SJSA1 (cell line): ENCODE data around the gene CNTN2. TPM values are rescaled to one million over a fixed set of nuclear protein-coding genes. Genes with fewer than 3 reads are reported as not detected.

Source experiments
- DNase-seq, 2 experiments: peaks; one replicate each; pipeline ENCODE4 v3.0.0-alpha.2; 2015 to 2020; ENCODE audit warnings: low spot score in 2 of 2, low read depth in 1 of 2
- H3K27ac ChIP-seq: fragments of 250-450 bp; sonication (Bioruptor Pico); 2 replicates; pipeline ENCODE4 v1.5.1; 2020; ENCODE audit warnings: mild to moderate bottlenecking, moderate library complexity
- H3K27me3 ChIP-seq: fragments of 250-450 bp; sonication (Bioruptor Pico); replicated peaks from 2 replicates; pipeline ENCODE4 v1.5.1; 2020; ENCODE audit warnings: mild to moderate bottlenecking, moderate library complexity
- H3K36me3 ChIP-seq: fragments of 250-450 bp; sonication (Bioruptor Pico); 2 replicates; pipeline ENCODE4 v1.5.1; 2020; ENCODE audit warnings: mild to moderate bottlenecking
- H3K4me1 ChIP-seq: fragments of 250-450 bp; sonication (Bioruptor Pico); replicated peaks from 2 replicates; pipeline ENCODE4 v1.6.1; 2021; ENCODE audit warnings: mild to moderate bottlenecking
- H3K4me3 ChIP-seq: fragments of 250-450 bp; sonication (Bioruptor Pico); 2 replicates; pipeline ENCODE4 v1.5.1; 2020; ENCODE audit warnings: mild to moderate bottlenecking
- H3K9me3 ChIP-seq: fragments of 250-450 bp; sonication (Bioruptor Pico); replicated peaks from 2 replicates; pipeline ENCODE4 v1.5.1; 2020; ENCODE audit warnings: mild to moderate bottlenecking
- total RNA-seq: library from RNA; depleted of rRNA; stranded (reverse); fragments of >200 nt; shearing (Covaris generic); gene quantifications from 2 replicates; pipeline ENCODE4 v1.2.3, GENCODE V29; 2014; rRNA removed

CNTN2 gene
- not detected in 2 replicates for total RNA-seq

GRCh38 chr1:205042911-205043806 is at the start of gene CNTN2:
Gene CNTN2 (plus strand): TSS chr1:205043212. CDS start chr1:205053186, 9,974 bp downstream.
- no peak within 1 kb of the TSS for H3K4me3 ChIP-seq
- no peaks in the 10 kb centered on the region for H3K9me3 ChIP-seq
- H3K4me1 ChIP-seq, result no peaks in the 10 kb centered on the region
- H3K36me3 ChIP-seq, result no peaks in the 10 kb centered on the region
- no peak within 1 kb of the TSS for H3K27ac ChIP-seq
- no peak for DNase-seq
- peaks cover 44% of the 10 kb centered on the region for H3K27me3 ChIP-seq

- H3K4me1 ChIP-seq, result no peaks in the 10 kb centered on the region
- no peak for DNase-seq
- no peak overlapping the region for H3K27ac ChIP-seq
- no peaks in the 10 kb centered on the region for H3K9me3 ChIP-seq
- no peak overlapping the region for H3K4me3 ChIP-seq
- peaks cover 2% of the 10 kb centered on the region; the same call in 1 of the 2 replicates for H3K27me3 ChIP-seq
- no peaks in the 10 kb centered on the region for H3K36me3 ChIP-seq
Measured at GRCh38 chr1:204994086-204994862, 48.7 kb upstream of the CNTN2 start.

GRCh38 chr1:204996981-204997380 is 46.0 kb upstream of the CNTN2 start:
- Histone ChIP-seq H3K36me3 (no peaks in the 10 kb centered on the region), H3K4me3 (no peak overlapping the region), H3K27ac (no peak overlapping the region), H3K4me1 (no peaks in the 10 kb centered on the region), H3K27me3 (peaks cover 9% of the 10 kb centered on the region; the same call in 1 of the 2 replicates), H3K9me3 (no peaks in the 10 kb centered on the region)
- no peak for DNase-seq

- Histone ChIP-seq H3K36me3 (no peaks in the 10 kb centered on the region), H3K27ac (no peak overlapping the region), H3K4me1 (no peaks in the 10 kb centered on the region), H3K4me3 (no peak overlapping the region), H3K9me3 (no peaks in the 10 kb centered on the region), H3K27me3 (peaks cover 10% of the 10 kb centered on the region; the same call in 1 of the 2 replicates)
- DNase-seq, result no peak
Measured at GRCh38 chr1:204997591-204998355, 45.2 kb upstream of the CNTN2 start.

- Histone ChIP-seq H3K27me3 (peaks cover 33% of the 10 kb centered on the region), H3K4me1 (no peaks in the 10 kb centered on the region), H3K4me3 (no peak overlapping the region), H3K9me3 (no peaks in the 10 kb centered on the region), H3K36me3 (no peaks in the 10 kb centered on the region), H3K27ac (no peak overlapping the region)
- DNase-seq, result no peak
Measured at GRCh38 chr1:205001162-205001561, 41.9 kb upstream of the CNTN2 start.

GRCh38 chr1:205002705-205003104 is 40.3 kb upstream of the CNTN2 start:
- H3K4me1 ChIP-seq, result no peaks in the 10 kb centered on the region
- H3K4me3 ChIP-seq, result no peak overlapping the region
- H3K36me3 ChIP-seq, result no peaks in the 10 kb centered on the region
- no peak for DNase-seq
- H3K27me3 ChIP-seq, result peaks cover 39% of the 10 kb centered on the region
- H3K27ac ChIP-seq, result no peak overlapping the region
- no peaks in the 10 kb centered on the region for H3K9me3 ChIP-seq

- Histone ChIP-seq H3K27ac (no peak overlapping the region), H3K36me3 (no peaks in the 10 kb centered on the region), H3K4me1 (no peaks in the 10 kb centered on the region), H3K27me3 (peaks cover 46% of the 10 kb centered on the region), H3K9me3 (no peaks in the 10 kb centered on the region), H3K4me3 (no peak overlapping the region)
- no peak for DNase-seq
Measured at GRCh38 chr1:205003358-205004131, 39.5 kb upstream of the CNTN2 start.

- H3K36me3 ChIP-seq, result no peaks in the 10 kb centered on the region
- H3K4me3 ChIP-seq, result no peak overlapping the region
- no peaks in the 10 kb centered on the region for H3K4me1 ChIP-seq
- H3K27ac ChIP-seq, result no peak overlapping the region
- no peaks in the 10 kb centered on the region for H3K9me3 ChIP-seq
- H3K27me3 ChIP-seq, result peaks cover 43% of the 10 kb centered on the region
- DNase-seq, result no peak
Measured at GRCh38 chr1:205004351-205004750, 38.7 kb upstream of the CNTN2 start.

- Histone ChIP-seq H3K27ac (no peak overlapping the region), H3K36me3 (no peaks in the 10 kb centered on the region), H3K4me3 (no peak overlapping the region), H3K27me3 (peaks cover 53% of the 10 kb centered on the region), H3K4me1 (no peaks in the 10 kb centered on the region), H3K9me3 (no peaks in the 10 kb centered on the region)
- DNase-seq, result no peak
Measured at GRCh38 chr1:205008896-205009295, 34.1 kb upstream of the CNTN2 start.

GRCh38 chr1:205009670-205010069 is 33.3 kb upstream of the CNTN2 start:
- H3K4me3 ChIP-seq, result no peak overlapping the region

GRCh38 chr1:205012391-205013140 is 30.4 kb upstream of the CNTN2 start:
- Histone ChIP-seq H3K9me3 (no peaks in the 10 kb centered on the region), H3K27ac (no peak overlapping the region), H3K4me1 (no peaks in the 10 kb centered on the region), H3K4me3 (no peak overlapping the region), H3K27me3 (peaks cover 53% of the 10 kb centered on the region), H3K36me3 (no peaks in the 10 kb centered on the region)
- no peak for DNase-seq

More at GRCh38 chr1:205009670-205010069, 33.3 kb upstream of the CNTN2 start:
- no peak for DNase-seq
- Histone ChIP-seq H3K36me3 (no peaks in the 10 kb centered on the region), H3K27ac (no peak overlapping the region), H3K9me3 (no peaks in the 10 kb centered on the region), H3K27me3 (peaks cover 52% of the 10 kb centered on the region), H3K4me1 (no peaks in the 10 kb centered on the region)

- Histone ChIP-seq H3K27me3 (peaks cover 51% of the 10 kb centered on the region), H3K4me3 (no peak overlapping the region), H3K9me3 (no peaks in the 10 kb centered on the region), H3K27ac (no peak overlapping the region), H3K36me3 (no peaks in the 10 kb centered on the region), H3K4me1 (no peaks in the 10 kb centered on the region)
- no peak for DNase-seq
Measured at GRCh38 chr1:205013683-205014367, 29.2 kb upstream of the CNTN2 start.
